Neuron (in vitro differentiated cells): ENCODE results near the gene TMPRSS6.

ENCODE experiments used
- H2AFZ ChIP-seq: one replicate; pipeline ENCODE4 v1.6.1; 2013; ENCODE audit warnings: low read depth, mild to moderate bottlenecking, inconsistent platforms, low read length, moderate library complexity
- H3K27me3 ChIP-seq: one replicate; pipeline ENCODE4 v1.6.1; 2013; ENCODE audit warnings: low read length; ENCODE audit not compliant: insufficient read depth
- H3K36me3 ChIP-seq: one replicate; pipeline ENCODE4 v1.6.1; 2013; ENCODE audit warnings: low read length; ENCODE audit not compliant: insufficient read depth
- H3K4me1 ChIP-seq: one replicate; pipeline ENCODE4 v1.6.1; 2013; ENCODE audit warnings: low read length; ENCODE audit not compliant: insufficient read depth
- H3K4me3 ChIP-seq: 2 replicates; pipeline ENCODE4 v1.5.1; 2013; ENCODE audit warnings: mild to moderate bottlenecking, low read length, moderate library complexity
- H3K9me3 ChIP-seq: one replicate; pipeline ENCODE4 v1.6.1; 2013; ENCODE audit warnings: low read length

TMPRSS6 gene

GRCh38 chr22:37101311-37102066, 8.0 kb downstream of the TMPRSS6 start:
- Histone ChIP-seq H3K36me3 (no peaks in the 10 kb centered on the region), H3K4me1 (no peaks in the 10 kb centered on the region), H3K27me3 (peaks cover 28% of the 10 kb centered on the region), H2AFZ (no peak overlapping the region), H3K4me3 (no peak overlapping the region), H3K9me3 (no peaks in the 10 kb centered on the region)

GRCh38 chr22:37100589-37101127, 8.9 kb downstream of the TMPRSS6 start:
- peaks cover 25% of the 10 kb centered on the region for H3K27me3 ChIP-seq
- no peak overlapping the region for H2AFZ ChIP-seq
- H3K36me3 ChIP-seq: no peaks in the 10 kb centered on the region
- H3K4me1 ChIP-seq: no peaks in the 10 kb centered on the region
- no peak overlapping the region for H3K4me3 ChIP-seq
- H3K9me3 ChIP-seq: no peaks in the 10 kb centered on the region

- Histone ChIP-seq H3K4me3 (no peak overlapping the region), H3K9me3 (no peaks in the 10 kb centered on the region), H3K36me3 (no peaks in the 10 kb centered on the region), H2AFZ (no peak overlapping the region), H3K27me3 (peaks cover 29% of the 10 kb centered on the region), H3K4me1 (no peaks in the 10 kb centered on the region)
Observed at GRCh38 chr22:37098976-37099591, 10.4 kb downstream of the TMPRSS6 start.

GRCh38 chr22:37097346-37097745, 12.2 kb downstream of the TMPRSS6 start:
- no peak overlapping the region for H3K4me3 ChIP-seq
- no peaks in the 10 kb centered on the region for H3K4me1 ChIP-seq
- no peak overlapping the region for H2AFZ ChIP-seq
- no peaks in the 10 kb centered on the region for H3K9me3 ChIP-seq
- H3K36me3 ChIP-seq: no peaks in the 10 kb centered on the region
- peaks cover 29% of the 10 kb centered on the region for H3K27me3 ChIP-seq

- H3K9me3 ChIP-seq: no peaks in the 10 kb centered on the region
- peaks cover 17% of the 10 kb centered on the region for H3K27me3 ChIP-seq
- no peaks in the 10 kb centered on the region for H3K36me3 ChIP-seq
- no peak overlapping the region for H3K4me3 ChIP-seq
- peaks cover 5% of the 10 kb centered on the region for H3K4me1 ChIP-seq
- H2AFZ ChIP-seq: no peak overlapping the region
Observed at GRCh38 chr22:37095113-37095512, 14.4 kb downstream of the TMPRSS6 start.

GRCh38 chr22:37094239-37094638, 15.3 kb downstream of the TMPRSS6 start:
- no peak overlapping the region for H3K4me3 ChIP-seq
- peaks cover 14% of the 10 kb centered on the region for H3K27me3 ChIP-seq
- no peaks in the 10 kb centered on the region for H3K36me3 ChIP-seq
- H3K4me1 ChIP-seq: peaks cover 5% of the 10 kb centered on the region
- no peak overlapping the region for H2AFZ ChIP-seq
- H3K9me3 ChIP-seq: no peaks in the 10 kb centered on the region

GRCh38 chr22:37092997-37093396, 16.5 kb downstream of the TMPRSS6 start:
- peaks cover 14% of the 10 kb centered on the region for H3K27me3 ChIP-seq

GRCh38 chr22:37091994-37092393, 17.5 kb downstream of the TMPRSS6 start:
- Histone ChIP-seq H3K9me3 (no peaks in the 10 kb centered on the region), H3K4me3 (no peak overlapping the region), H2AFZ (no peak overlapping the region)

More at GRCh38 chr22:37092997-37093396, 16.5 kb downstream of the TMPRSS6 start:
- H2AFZ ChIP-seq: no peak overlapping the region
- peaks cover 5% of the 10 kb centered on the region for H3K4me1 ChIP-seq
- no peaks in the 10 kb centered on the region for H3K9me3 ChIP-seq
- no peak overlapping the region for H3K4me3 ChIP-seq
- H3K36me3 ChIP-seq: no peaks in the 10 kb centered on the region

GRCh38 chr22:37090920-37091695, 18.4 kb downstream of the TMPRSS6 start:
- Histone ChIP-seq H2AFZ (no peak overlapping the region), H3K4me1 (peaks cover 5% of the 10 kb centered on the region), H3K36me3 (no peaks in the 10 kb centered on the region), H3K27me3 (peaks cover 17% of the 10 kb centered on the region), H3K4me3 (no peak overlapping the region), H3K9me3 (no peaks in the 10 kb centered on the region)

More at GRCh38 chr22:37091994-37092393, 17.5 kb downstream of the TMPRSS6 start:
- no peaks in the 10 kb centered on the region for H3K36me3 ChIP-seq
- peaks cover 12% of the 10 kb centered on the region for H3K27me3 ChIP-seq
- peaks cover 5% of the 10 kb centered on the region for H3K4me1 ChIP-seq

GRCh38 chr22:37089434-37089833, 20.1 kb downstream of the TMPRSS6 start:
- Histone ChIP-seq H3K9me3 (no peaks in the 10 kb centered on the region), H3K4me1 (peaks cover 5% of the 10 kb centered on the region), H3K36me3 (no peaks in the 10 kb centered on the region), H3K4me3 (no peak overlapping the region), H3K27me3 (peaks cover 25% of the 10 kb centered on the region), H2AFZ (no peak overlapping the region)

- no peak overlapping the region for H3K4me3 ChIP-seq
- H3K36me3 ChIP-seq: no peaks in the 10 kb centered on the region
- H2AFZ ChIP-seq: no peak overlapping the region
- H3K9me3 ChIP-seq: no peaks in the 10 kb centered on the region
- H3K27me3 ChIP-seq: peaks cover 28% of the 10 kb centered on the region
- peaks cover 5% of the 10 kb centered on the region for H3K4me1 ChIP-seq
Observed at GRCh38 chr22:37088750-37089408, 20.6 kb downstream of the TMPRSS6 start.

GRCh38 chr22:37088108-37088605, 21.4 kb downstream of the TMPRSS6 start:
- H2AFZ ChIP-seq: no peak overlapping the region
- H3K9me3 ChIP-seq: no peaks in the 10 kb centered on the region
- H3K4me3 ChIP-seq: no peak overlapping the region
- H3K36me3 ChIP-seq: no peaks in the 10 kb centered on the region
- H3K27me3 ChIP-seq: peaks cover 28% of the 10 kb centered on the region
- peaks cover 5% of the 10 kb centered on the region for H3K4me1 ChIP-seq
